HG02798 (cell line): ENCODE results near the gene DPEP2NB.
"Not testable (repeated sequence)": the region's sequence is repeated elsewhere in the genome, so short reads cannot be mapped to it uniquely, and the experiment has no call there.

Experiments
- ATAC-seq: cut with Tn5 transposase; IDR thresholded peaks from one replicate; pipeline ENCODE4 v1.9.1; 2021; ENCODE audit warnings: mild to moderate bottlenecking; ENCODE audit not compliant: unreplicated experiment, poor library complexity

DPEP2NB gene

GRCh38 chr16:68015681-68016080, at the start of gene DPEP2NB:
Gene DPEP2NB, minus strand, starts transcription at chr16:68015911. Its CDS starts 141 bp downstream, at chr16:68015770.
- ATAC-seq: no peak

DNA sequence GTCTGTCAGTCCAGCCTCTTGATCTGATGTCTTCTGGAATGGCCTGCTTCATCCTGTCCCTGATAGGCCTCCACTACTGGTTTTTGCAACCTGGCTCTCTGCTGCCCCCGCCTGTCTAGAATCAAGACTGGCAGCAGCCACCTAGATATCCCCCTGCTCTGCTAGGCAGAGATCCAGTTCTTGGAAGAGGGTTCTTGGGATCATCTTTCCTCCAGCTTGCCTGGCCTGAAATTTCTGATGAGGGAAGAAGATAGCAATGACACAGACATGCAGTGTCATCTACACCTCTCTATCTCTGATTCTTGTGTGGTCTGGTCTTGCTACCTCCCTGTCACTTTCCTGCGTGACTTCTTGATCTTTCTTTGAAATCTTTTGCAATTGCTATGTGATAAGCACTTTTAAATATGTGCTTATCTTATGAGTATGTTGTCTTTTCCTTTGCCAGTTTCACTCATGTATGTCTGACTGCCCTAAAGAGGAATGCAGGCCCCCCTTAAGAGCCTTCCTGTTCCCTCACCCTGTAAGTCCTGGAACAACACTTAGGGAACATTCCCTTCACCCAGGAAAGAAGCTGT, 49.2 kb upstream of the DPEP2NB start:
- ATAC-seq: peak; percentile 45

DNA sequence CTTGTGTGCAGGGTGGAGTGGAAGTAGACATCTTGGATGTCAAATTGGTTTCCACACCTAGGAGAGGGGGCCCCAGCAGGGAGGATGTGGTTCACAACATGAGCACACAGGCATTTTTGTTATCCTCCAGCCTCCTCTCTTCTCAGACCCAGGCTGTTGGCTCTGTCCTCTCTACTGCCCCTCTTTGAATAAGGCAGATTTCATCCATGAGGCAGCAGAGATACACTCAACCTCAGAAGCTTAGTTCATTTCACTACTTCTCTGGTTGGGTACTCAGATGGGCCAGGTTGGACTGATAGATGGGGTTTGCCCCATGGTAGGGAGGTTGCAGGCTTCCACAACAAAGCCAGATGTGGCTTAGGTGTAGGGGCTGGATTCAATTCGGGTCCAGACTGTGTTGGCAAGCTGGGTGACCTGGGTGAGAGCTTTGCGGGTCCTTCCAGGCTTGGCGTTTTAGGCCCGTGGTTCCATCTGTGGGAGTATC, 47.2 kb upstream of the DPEP2NB start:
- ATAC-seq: no peak

DNA sequence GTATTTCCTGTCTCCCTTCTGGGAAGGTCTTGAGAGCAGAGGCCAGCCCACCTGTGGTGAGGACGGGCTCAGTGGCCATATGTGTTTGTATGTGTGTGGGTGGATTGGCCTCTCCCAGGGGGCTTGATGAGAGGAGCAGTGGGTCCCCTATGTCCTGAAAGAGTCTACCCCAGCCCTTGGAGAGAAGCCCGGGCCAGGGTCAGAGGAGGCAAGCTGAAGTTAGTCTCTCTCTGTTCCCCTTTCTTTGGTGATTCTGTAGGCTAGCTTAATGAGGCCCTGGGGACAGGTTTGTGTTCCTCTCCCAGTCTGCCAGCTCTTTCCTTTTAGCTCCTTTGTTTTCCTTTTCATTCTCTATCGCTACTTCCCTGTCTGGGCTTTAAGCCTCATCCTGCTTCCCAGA, 45.7 kb upstream of the DPEP2NB start:
- no peak for ATAC-seq

- ATAC-seq: no peak
Observed at GRCh38 chr16:68059804-68060203, 44.1 kb upstream of the DPEP2NB start.

DNA sequence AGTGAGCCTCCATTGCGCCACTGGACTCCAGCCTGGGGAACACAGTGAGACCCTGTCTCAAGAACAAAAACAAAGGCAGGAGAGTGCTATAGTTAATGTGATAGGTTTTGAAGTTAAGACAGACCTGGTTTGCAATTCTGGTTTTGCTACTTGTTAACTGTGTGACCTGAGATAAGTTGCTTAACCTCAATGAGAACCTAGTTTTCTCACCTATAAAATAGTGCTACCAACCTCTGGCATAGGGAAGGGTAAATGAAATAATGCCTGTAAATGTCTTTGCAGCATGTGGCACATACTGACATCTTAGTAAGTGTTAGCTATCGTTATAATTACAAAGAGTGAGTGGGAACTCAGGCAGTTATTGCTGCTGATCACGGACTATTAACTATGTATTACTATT, 39.7 kb upstream of the DPEP2NB start:
- no peak for ATAC-seq

DNA sequence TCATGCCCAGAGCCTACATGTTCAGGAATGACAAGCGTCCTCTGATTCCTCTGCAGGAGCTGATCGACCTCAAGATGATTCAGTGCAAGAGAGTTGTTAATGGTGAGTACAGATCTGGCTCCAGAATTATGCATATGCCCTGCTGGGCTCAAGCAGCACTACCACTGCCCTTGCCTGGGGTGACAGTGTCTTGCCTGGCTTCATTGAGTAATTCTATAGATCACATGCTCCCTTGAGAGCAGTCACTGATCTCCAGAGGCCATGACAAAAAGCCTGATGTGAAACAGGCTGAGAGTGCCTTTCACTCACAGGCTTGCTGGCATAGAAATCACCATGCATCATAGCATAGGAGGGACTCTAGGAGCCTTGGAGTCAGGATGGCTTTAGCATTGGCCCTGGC, 33.7 kb upstream of the DPEP2NB start:
- ATAC-seq: no peak

- no peak for ATAC-seq
Observed at GRCh38 chr16:68047987-68048386, 32.3 kb upstream of the DPEP2NB start.

- ATAC-seq: no peak
Observed at GRCh38 chr16:68046106-68046505, 30.4 kb upstream of the DPEP2NB start.

DNA sequence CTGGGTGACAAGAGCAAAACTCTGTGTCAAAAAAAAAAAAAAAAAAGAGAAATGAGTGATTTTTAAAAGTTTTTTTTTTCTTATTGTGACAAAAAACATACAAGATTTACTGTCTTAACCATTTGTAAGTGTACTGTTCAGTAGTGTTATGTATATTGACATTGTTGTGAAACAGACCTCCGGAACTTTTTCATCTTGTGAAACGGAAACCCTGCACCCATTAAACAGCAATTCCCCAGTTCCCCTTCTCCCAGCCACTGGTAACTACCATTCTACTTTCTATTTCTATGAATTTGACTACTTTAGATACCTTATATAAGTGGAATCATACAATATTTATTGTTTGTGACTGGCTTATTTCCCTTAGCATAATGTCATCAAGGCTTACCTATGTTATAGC, 26.1 kb upstream of the DPEP2NB start:
- ATAC-seq: no peak

DNA sequence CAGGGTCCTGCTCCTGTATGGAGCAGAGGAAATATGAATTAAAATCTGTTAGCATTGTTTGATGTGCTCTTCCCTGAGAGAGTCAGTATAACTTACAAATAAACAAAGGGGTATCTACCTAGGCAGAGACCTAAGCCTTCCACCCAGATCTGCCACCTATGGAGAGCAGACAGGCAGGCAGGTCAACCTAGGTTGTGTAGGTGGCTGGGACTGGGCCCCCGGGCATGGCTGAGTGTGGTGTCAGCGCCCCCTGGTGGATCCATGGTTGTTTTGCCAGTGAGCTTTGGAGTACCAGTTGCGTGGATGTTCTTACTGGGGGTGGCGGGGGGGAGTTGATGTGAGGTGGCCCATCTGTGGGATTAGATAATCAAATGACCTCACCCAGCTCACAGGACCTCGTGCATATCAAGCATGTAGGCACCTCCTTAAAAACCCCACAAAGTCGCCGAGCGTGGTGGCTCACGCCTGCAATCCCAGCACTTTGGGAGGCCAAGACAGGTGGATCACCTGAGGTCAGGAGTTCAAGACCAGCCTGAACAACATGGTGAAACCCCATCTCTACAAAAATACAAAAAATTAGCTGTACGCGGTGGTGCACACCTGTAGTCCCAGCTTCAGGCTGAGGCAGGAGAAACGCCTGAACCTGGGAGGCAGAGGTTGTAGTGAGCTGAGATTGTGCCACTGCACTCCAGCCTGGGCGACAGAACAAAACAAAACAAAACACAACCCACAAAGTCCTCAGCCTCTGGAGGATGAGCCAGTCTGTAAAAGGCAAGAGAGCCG, 25.0 kb upstream of the DPEP2NB start:
- ATAC-seq: peak; percentile 83

DNA sequence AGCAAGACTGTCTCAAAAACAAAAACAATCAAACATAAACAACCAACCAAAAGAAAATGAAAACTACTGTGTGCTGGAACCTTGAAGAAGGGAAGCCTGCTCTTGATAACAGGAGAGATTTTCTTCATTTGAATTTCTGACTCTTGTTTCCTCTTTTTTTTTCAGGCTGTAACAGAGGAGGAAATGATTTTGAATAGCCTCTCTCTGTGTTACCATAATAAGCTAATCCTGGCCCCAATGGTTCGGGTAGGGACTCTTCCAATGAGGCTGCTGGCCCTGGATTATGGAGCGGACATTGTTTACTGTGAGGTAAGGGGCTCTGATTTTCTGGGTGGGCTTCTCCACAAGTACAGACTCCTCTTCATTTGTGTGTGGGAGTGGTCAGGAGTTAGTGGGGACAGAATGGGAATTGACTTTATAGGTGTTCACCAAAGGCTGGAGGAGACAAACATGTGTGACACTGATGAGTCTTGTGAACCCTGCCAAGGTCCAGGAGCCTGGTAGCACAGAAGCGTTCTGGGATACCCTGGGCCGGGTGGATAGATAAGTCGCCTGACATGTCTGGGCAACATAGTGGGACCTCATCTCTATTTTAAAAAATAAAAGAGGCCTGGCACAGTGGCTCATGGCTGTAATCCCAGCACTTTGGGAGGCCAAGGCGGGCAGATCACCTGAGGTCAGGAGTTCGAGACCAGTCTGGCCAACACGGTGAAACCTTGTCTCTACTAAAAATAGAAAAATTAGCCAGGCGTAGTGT, 22.3 kb upstream of the DPEP2NB start:
- ATAC-seq: no peak

GRCh38 chr16:68035227-68035626, 19.5 kb upstream of the DPEP2NB start:
- ATAC-seq: no peak

- no peak for ATAC-seq
Observed at GRCh38 chr16:68033101-68033500, 17.4 kb upstream of the DPEP2NB start.

DNA sequence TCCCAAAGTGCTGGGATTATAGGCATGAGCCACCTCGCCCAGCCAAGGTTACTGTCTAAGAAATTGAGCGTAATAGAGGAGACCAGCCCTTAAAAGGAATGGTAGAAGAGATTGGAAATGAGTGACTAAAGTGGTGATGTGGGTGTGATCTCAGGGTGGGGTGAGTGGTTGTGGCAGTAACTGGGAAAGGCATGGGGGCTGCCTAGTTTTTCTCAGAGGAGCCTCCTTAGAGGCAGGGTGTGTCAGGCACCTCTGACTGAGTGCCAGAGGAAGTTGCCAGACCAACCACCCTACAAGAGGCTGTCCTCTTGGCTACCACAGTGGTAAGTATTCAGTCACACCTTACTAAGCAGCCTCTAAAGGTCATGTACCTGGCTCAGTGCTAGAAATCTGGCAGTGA, 16.2 kb upstream of the DPEP2NB start:
- no peak for ATAC-seq

DNA sequence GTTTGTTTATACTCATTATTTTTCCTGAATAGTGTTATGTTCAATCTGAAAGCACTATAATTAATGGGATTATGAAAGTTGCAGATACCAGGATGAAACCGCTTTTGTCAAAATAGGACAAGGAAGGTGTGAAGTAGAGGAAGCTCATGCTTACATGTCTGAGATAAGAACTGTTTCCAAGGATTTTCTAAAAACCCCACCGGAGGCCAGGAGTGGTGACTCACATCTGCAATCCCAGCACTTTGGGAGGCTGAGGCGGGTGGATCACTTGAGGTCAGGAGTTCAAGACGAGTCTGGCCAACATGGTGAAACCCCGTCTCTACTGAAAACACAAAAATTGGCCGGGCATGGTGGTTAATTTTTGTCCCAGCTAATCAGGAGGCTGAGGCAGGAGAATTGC, 14.4 kb upstream of the DPEP2NB start:
- not testable (repeated sequence) for ATAC-seq

DNA sequence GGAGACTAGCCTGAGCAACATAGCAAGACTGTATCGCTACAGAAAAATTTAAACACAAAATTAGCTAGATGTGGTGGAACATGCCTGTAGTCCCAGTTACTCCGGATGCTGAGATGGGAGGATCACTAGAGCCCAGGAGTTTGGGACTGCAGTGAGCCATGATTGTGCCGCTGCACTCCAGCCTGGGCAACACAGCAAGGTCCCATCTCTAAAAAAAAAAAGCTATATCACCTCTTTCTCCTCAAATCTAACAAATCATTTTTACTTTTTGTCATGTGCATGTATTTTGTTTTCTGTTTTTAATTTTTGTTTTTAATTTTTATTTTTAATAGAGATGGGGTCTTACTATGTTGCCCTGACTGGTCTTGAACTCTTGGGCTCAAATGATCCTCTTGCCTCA, 13.3 kb upstream of the DPEP2NB start:
- no peak for ATAC-seq

DNA sequence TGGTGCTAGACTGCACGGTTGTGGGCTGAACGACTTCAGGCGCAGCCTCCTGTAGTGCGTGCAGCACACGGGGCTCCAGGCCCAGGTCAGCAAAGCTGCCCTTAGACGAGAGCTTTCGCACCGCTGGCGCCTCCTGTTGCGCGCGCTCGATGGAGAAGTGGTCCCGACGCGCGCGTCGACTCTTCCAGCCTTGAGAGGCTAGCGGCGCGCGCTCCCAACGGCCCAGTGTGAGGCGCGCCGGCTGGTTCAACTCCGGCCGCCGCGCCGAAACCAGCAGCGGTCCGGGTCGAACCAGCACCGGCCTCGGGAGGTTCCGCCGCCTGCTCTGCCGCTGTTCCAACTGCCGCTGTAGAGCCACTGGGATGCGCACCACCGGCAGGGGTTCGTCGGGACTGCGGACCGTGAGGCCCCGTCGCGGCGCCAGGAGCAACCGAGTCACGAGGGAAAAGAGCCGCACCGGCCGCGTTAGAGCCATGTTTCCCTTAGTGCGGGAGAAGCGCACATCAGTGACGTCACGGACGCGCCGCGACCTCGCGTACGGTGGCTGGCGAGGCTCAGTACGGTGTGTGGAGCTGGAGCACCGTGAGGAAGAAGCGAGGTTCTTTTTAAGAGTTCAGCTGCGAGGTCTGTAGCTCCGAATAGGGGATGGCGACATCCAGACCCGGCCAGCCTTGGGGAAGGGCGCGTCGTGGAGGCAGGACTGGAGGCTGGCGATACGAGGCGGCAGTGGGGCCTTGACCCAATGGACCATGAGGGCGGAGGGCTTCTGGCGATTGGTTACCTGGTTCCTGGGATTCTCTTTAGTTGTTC, 7.2 kb upstream of the DPEP2NB start, which contains the start of the genes DDX28 and DUS2:
TSS of gene DDX28 (minus strand) at position 505 of the 810 bp plus-strand sequence. CDS start at position 475, 30 bp downstream.
TSS of gene DUS2 (plus strand) at position 557 of the 810 bp plus-strand sequence. CDS start 14,740 bp downstream, outside the sequence.
- peak; percentile 91 for ATAC-seq

GRCh38 chr16:68022278-68022727, 6.6 kb upstream of the DPEP2NB start:
- peak; percentile 14 for ATAC-seq

DNA sequence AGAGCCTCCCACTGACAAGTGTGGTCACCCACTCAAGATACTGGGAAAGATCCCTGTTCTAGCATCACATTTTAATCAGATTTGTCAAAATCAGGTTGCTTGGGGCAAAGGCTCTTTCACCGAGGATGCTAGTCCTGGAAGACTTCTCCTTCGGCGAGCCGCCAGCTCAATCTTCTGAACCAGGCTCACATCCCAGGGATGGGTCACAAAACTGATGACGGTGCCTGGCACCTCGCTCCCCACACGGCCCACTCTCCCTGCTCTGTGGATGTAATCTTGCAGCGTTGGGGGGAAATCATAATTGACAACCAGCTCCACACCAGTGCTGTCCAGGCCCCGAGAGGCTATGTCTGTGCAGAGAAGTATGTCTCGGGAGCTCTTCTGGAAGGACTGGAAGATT, 5.8 kb upstream of the DPEP2NB start:
- ATAC-seq: no peak
